Rectal smooth muscle tissue (tissue), 1 donor: ENCODE measurements around the gene KLF8.
"Not testable (repeated sequence)": the region's sequence is repeated elsewhere in the genome, so short reads cannot be mapped to it uniquely, and the experiment has no call there.

Experiments used
- H3K27ac ChIP-seq: one replicate; pipeline ENCODE4 v1.7.0; 2013; ENCODE audit warnings: low read depth, low read length, inconsistent platforms
- H3K27me3 ChIP-seq: one replicate; pipeline ENCODE4 v1.7.0; 2013; ENCODE audit warnings: low read length; ENCODE audit not compliant: control insufficient read depth, insufficient read depth
- H3K36me3 ChIP-seq: one replicate; pipeline ENCODE4 v1.7.0; 2013; ENCODE audit warnings: low read length; ENCODE audit not compliant: control insufficient read depth, insufficient read depth
- H3K4me1 ChIP-seq: one replicate; pipeline ENCODE4 v1.7.0; 2013; ENCODE audit warnings: low read length; ENCODE audit not compliant: control insufficient read depth, insufficient read depth
- H3K4me3 ChIP-seq: one replicate; pipeline ENCODE4 v1.7.0; 2013; ENCODE audit warnings: low read length
- H3K9ac ChIP-seq: one replicate; pipeline ENCODE4 v1.7.0; 2013; ENCODE audit warnings: low read length

Gene KLF8

DNA sequence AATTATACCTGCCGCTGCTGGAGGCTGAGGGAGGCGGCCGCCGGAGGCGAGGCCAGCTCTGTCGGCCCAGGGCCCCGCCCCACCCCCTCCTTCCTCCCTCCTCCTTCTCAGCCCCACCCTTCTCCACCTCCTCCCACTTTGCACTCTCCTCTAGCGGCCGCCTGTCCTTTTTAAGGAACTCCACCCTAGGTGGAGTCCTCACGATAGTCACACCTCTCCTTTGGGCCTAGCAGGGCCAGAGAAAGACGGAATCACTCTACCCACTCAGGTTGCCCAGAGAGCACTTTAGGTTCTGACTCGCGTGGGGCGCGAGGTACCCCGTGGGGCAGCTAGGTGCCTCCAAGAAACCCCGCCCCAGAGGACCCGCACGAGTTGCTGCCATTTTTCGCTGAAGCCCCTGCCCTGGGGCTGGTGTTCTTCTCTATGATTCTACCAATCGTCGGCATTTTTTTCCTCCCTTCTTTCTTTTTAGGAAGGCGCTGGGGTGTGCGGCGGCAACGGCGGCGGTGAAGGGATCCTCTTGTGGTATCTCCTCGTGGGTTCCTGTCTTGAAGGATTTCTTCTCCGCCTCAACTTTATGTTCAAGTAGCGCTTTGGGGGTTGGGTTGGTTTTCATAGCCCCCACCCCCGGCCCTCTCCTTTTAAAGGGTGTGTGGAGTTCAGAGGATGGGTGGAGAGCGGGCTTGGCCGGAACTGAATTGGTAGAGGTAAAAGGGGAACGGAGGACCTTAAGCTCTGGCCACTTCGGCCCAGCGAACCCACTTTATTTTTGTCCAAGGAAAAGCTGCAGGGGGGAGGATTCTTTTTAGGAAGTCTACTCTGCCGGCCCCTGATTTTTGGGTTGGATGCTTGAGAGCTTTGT is at the start of gene KLF8:
Gene KLF8, plus strand, starts transcription at position 136 of the 862 bp plus-strand sequence. CDS start 979 bp downstream, outside the sequence.
- H3K4me1 ChIP-seq: no peaks in the 10 kb centered on the region
- H3K4me3 ChIP-seq: peak within 1 kb of the TSS; percentile 64
- peak within 1 kb of the TSS; percentile 80 for H3K27ac ChIP-seq
- H3K36me3 ChIP-seq: no peaks in the 10 kb centered on the region
- no peaks in the 10 kb centered on the region for H3K27me3 ChIP-seq
- peak within 1 kb of the TSS; percentile 32 for H3K9ac ChIP-seq

DNA sequence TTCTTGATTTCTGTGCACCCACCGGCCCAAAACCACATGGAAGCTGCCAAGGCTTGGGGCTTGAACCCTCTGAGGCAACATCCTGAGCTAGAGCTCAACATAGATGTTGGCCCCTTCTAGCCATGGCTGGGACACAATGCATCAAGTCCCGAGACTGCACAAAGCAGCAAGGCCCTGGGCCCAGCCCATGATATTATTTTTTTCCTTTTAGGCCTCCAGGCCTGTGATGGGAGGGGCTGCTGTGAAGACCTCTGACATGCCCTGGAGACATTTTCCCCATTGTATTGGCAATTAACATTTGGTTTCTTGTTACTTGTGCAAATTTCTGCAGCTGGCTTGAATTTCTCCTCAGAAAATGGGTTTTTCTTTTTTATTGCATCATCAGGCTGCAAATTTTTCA is 25.2 kb upstream of the KLF8 start:
- H3K27ac ChIP-seq, H3K4me1 ChIP-seq, H3K27me3 ChIP-seq, H3K4me3 ChIP-seq, H3K9ac ChIP-seq, H3K36me3 ChIP-seq: not testable (repeated sequence)

DNA sequence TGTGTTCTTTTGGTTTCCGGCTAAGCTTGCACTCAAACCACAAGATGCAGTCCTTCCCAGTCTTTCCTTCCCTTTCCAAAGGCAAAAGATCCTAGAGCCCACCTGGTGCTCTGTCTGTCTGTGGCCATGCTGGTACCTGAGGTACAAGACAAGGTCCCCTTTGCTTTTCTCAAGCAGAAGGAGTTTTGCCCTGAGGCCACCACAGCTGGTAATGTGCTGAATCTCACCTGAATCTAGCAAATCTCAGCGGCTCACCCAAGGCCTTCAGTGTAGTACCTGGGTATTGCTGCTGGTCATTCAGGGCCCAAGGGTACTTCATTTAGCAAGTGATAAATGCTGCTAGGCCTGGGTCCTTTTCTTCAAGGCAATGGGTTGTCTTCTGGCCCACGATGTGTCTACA is 20.5 kb upstream of the KLF8 start:
- Histone ChIP-seq H3K9ac (no peak overlapping the region), H3K36me3 (no peaks in the 10 kb centered on the region), H3K27ac (no peak overlapping the region), H3K27me3 (no peaks in the 10 kb centered on the region), H3K4me1 (no peaks in the 10 kb centered on the region), H3K4me3 (no peak overlapping the region)

DNA sequence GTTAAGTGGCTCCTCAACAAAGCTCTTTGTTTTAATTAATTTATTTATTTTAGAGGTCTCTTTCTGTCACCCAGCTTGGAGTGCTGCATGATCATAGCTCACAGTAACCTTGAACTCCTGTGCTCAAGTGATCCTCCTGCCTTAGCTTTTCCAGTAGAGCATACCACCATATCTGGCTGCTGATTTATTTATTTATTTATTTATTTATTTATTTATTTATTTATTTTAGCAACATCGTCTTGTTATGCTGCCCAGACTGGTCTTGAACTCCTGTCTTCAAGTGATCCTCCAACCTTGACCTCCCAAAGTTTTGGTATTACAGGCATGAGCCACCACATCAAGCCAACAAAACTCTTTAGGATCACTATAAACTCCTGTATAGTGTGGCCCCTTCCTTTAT is 15.8 kb upstream of the KLF8 start:
- Histone ChIP-seq H3K27me3 (no peaks in the 10 kb centered on the region), H3K9ac (no peak overlapping the region), H3K27ac (no peak overlapping the region), H3K36me3 (no peaks in the 10 kb centered on the region), H3K4me1 (no peaks in the 10 kb centered on the region), H3K4me3 (no peak overlapping the region)

DNA sequence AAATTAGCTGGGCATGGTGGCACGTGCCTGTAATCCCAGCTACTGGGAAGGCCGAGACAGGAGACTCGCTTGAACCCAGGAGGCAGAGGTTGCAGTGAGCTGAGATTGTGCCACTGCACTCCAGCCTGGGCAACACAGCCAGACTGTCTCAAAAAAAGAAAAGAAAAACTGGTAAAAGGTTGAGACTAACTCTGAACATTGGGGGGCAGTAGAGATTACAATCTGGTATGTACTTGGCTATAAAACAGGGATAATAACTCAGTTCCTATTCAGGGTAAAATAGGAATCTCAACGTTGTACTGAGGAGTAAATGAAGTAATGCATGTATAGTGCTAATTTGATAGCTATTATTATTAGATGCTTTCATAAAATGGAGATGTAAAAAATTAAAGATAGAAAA is 12.5 kb upstream of the KLF8 start:
- Histone ChIP-seq H3K27me3 (no peaks in the 10 kb centered on the region), H3K9ac (no peak overlapping the region), H3K27ac (no peak overlapping the region), H3K4me3 (no peak overlapping the region), H3K4me1 (no peaks in the 10 kb centered on the region), H3K36me3 (no peaks in the 10 kb centered on the region)

DNA sequence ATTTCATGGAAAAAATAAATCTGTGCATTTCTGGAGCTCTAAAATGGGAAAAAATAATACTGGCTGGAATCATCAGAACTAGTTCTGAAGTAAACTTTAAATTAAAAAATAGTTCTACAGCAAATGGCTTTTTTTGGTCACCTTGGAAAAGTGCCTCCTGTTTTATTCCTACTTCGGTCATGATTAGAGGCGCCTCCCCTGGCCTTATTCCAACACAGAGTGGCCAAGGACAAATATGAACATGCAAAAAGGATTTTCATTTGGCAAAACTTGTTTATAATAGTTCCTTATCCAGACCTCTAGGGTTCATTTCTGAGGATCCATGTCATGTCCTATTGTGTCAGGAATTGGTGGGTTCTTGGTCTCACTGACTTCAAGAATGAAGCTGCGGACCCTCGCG is 11.1 kb upstream of the KLF8 start:
- Histone ChIP-seq H3K27ac (no peak overlapping the region), H3K4me1 (no peaks in the 10 kb centered on the region), H3K36me3 (no peaks in the 10 kb centered on the region), H3K9ac (no peak overlapping the region), H3K27me3 (no peaks in the 10 kb centered on the region), H3K4me3 (no peak overlapping the region)

DNA sequence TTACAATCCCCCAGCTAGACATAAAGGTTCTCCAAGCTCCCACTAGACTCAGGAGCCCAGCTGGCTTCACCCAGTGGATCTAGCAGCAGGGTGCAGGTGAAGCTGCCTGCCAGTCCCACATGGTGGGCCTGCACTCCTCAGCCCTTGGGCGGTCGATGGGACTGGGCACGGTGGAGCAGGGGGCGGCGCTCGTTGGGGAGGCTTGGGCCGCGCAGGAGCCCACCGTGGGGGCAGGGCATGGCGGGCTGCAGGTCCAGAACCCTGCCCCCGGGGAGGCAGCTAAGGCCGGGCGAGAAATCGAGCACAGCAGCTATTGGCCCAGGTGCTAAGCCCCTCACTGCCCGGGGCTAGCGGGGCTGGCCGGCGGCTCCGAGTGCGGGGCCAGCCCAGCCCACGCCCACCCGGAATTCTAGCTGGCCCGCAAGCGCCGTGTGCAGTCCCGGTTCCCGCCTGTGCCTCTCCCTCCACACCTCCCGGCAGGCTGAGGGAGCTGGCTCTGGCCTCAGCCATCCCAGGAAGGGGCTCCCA is 9.6 kb upstream of the KLF8 start:
- H3K27ac ChIP-seq: no peak overlapping the region
- no peaks in the 10 kb centered on the region for H3K27me3 ChIP-seq
- H3K9ac ChIP-seq: no peak overlapping the region
- H3K4me1 ChIP-seq: no peaks in the 10 kb centered on the region
- no peak overlapping the region for H3K4me3 ChIP-seq
- H3K36me3 ChIP-seq: no peaks in the 10 kb centered on the region

DNA sequence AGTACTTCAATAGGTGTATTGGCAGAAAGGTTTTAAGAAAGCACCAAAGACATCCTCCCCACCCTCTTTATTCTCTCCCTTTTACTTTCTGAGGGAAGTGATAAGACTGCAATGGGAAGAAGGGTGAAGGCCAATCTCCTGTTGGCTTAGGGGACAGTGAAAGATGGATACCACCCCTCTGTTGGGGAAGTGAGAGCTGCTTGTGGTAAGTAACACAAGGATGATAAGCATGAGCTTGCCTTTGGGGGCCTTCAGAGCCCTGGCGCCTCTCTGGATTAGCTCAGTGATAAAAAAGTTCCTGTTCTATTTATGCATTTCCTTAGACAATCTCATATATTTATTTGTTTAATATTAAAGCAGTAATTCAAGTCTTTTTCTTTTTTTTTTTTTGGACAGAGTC is 5.2 kb upstream of the KLF8 start:
- no peak overlapping the region for H3K27ac ChIP-seq
- no peaks in the 10 kb centered on the region for H3K36me3 ChIP-seq
- H3K27me3 ChIP-seq: no peaks in the 10 kb centered on the region
- no peaks in the 10 kb centered on the region for H3K4me1 ChIP-seq
- no peak overlapping the region for H3K9ac ChIP-seq
- H3K4me3 ChIP-seq: no peak overlapping the region

DNA sequence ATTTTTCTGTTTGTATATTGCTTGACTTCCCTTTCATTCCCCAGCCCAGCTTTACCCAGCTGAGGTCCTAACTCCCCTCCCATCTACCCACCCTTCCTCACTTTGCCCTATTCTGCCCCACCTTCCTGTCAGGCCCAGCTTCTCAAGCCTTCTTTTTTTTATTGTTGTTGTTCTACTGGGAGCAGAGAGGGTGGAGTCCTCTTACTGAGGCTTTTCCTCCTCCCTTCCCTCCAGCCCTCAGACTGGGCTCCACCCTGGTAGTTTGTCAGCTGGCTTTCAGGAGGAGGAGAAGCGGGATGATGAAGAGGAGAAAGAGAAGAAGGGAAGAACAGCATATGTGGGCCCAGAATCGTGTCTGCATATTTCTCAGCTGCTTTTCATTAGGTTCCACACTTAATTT is 3.2 kb upstream of the KLF8 start:
- H3K4me3 ChIP-seq: no peak overlapping the region
- H3K4me1 ChIP-seq: no peaks in the 10 kb centered on the region
- H3K36me3 ChIP-seq: no peaks in the 10 kb centered on the region
- H3K9ac ChIP-seq: no peak overlapping the region
- H3K27ac ChIP-seq: no peak overlapping the region
- H3K27me3 ChIP-seq: no peaks in the 10 kb centered on the region

DNA sequence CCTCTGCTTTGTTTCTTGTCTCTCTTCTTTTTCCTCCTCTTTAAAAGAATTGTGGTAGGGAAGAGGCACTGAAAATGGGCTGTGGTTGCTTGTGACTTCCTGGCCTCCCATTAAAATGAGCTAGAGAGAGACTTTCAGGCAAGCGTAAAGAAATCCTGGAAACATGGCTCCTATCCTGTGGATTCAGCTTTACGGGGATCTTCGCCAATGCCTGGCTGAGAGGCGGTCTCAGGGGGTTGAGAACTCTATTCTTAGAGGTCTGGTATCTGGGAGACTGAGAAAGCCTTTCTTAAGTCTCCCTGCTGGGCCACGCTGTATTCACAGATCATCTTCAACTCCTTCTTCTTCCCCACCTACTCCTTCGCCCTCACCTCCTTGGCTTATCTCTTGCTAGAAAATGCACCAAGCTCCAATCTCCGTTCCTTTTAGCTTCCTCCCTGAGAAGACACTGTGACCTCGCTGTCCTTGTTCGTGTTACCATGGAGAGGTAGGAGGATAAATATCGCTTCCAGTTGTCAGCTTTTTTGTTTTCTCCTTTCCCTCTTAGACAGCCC is 542 bp upstream of the KLF8 start:
- Histone ChIP-seq H3K9ac (no peak overlapping the region), H3K4me1 (no peaks in the 10 kb centered on the region), H3K27ac (no peak overlapping the region), H3K36me3 (no peaks in the 10 kb centered on the region), H3K4me3 (peak overlapping the region; percentile 47), H3K27me3 (no peaks in the 10 kb centered on the region)

DNA sequence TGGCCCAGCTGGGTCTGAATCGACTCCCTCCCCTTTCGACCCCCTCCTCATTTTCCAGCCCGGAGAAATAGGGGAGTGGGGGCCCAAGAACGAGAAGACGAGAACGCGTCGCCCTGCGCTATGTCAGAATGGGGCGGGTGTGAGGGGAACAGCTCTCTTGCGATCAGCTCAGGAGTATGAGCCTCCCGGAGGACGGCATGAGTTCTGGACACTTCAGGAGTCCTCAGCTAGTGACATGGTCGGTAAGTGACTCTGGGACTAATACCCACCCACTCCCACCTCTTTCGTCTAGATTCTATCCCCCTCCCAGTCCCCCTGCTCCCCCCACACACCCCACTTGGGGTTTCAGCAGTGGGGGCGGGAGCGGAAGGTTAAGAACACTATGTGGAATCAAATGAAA is 944 bp downstream of the KLF8 start:
- Histone ChIP-seq H3K9ac (peak overlapping the region; percentile 32), H3K27me3 (no peaks in the 10 kb centered on the region), H3K4me3 (peak overlapping the region; percentile 64), H3K4me1 (no peaks in the 10 kb centered on the region), H3K27ac (peak overlapping the region; percentile 80), H3K36me3 (no peaks in the 10 kb centered on the region)

DNA sequence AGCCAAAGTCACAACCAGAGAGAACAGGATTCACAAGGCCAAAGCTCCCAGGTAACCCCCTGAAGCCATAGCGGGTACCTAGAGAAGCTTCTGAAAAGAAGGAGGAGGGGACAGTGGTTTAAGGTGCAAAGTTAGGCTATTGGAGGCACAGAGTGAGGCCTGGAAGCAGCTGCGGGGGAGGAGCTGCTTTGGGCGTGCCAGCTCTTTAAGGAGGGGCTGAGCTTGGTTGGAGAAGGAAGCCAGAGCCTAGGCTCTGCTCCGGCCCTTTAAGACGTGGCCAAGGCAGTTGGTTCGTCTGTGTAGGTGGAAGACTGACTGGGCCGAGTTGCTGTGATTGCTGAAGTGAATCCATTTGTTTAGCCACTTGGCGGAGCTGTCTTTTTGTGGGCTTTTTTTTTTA is 1.5 kb downstream of the KLF8 start:
- no peak overlapping the region for H3K9ac ChIP-seq
- H3K27ac ChIP-seq: peak overlapping the region; percentile 80
- H3K4me3 ChIP-seq: peak overlapping the region; percentile 64
- H3K27me3 ChIP-seq: no peaks in the 10 kb centered on the region
- H3K4me1 ChIP-seq: no peaks in the 10 kb centered on the region
- H3K36me3 ChIP-seq: no peaks in the 10 kb centered on the region

DNA sequence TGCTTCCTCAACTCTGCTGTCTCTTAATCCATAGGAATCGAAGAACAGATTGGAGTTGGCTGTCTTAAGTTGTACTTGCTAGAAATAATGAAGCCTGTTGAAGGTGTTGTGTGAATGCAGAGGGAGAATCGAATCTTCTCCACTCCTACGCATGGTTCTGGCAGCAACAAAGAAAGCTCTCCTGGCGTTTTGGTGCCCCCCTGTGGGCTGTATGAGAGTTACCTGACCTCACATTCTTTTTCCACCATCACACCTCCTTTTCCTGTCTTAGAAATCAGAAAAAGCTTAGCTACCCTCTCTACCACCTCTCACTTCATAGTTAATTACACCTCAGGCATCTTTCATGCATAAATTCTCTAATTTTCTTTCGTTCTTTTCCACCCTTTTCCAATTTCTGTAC is 16.3 kb downstream of the KLF8 start:
- no peaks in the 10 kb centered on the region for H3K4me1 ChIP-seq
- H3K9ac ChIP-seq: no peak overlapping the region
- no peak overlapping the region for H3K4me3 ChIP-seq
- no peaks in the 10 kb centered on the region for H3K27me3 ChIP-seq
- no peaks in the 10 kb centered on the region for H3K36me3 ChIP-seq
- H3K27ac ChIP-seq: no peak overlapping the region
